Hematopoietic multipotent progenitor cell treated with erythropoietin and hydrocortisone succinate and interleukin-3 and kit ligand, for 17 days (in vitro differentiated cells): ENCODE measurements around the gene SPHKAP.
"Not testable (repeated sequence)": the region's sequence is repeated elsewhere in the genome, so short reads cannot be mapped to it uniquely, and the experiment has no call there.

Source experiments
- DNase-seq: peaks from one replicate; pipeline ENCODE4 v3.0.0-alpha.2; 2015; ENCODE audit warnings: low spot score

SPHKAP gene, protein sequence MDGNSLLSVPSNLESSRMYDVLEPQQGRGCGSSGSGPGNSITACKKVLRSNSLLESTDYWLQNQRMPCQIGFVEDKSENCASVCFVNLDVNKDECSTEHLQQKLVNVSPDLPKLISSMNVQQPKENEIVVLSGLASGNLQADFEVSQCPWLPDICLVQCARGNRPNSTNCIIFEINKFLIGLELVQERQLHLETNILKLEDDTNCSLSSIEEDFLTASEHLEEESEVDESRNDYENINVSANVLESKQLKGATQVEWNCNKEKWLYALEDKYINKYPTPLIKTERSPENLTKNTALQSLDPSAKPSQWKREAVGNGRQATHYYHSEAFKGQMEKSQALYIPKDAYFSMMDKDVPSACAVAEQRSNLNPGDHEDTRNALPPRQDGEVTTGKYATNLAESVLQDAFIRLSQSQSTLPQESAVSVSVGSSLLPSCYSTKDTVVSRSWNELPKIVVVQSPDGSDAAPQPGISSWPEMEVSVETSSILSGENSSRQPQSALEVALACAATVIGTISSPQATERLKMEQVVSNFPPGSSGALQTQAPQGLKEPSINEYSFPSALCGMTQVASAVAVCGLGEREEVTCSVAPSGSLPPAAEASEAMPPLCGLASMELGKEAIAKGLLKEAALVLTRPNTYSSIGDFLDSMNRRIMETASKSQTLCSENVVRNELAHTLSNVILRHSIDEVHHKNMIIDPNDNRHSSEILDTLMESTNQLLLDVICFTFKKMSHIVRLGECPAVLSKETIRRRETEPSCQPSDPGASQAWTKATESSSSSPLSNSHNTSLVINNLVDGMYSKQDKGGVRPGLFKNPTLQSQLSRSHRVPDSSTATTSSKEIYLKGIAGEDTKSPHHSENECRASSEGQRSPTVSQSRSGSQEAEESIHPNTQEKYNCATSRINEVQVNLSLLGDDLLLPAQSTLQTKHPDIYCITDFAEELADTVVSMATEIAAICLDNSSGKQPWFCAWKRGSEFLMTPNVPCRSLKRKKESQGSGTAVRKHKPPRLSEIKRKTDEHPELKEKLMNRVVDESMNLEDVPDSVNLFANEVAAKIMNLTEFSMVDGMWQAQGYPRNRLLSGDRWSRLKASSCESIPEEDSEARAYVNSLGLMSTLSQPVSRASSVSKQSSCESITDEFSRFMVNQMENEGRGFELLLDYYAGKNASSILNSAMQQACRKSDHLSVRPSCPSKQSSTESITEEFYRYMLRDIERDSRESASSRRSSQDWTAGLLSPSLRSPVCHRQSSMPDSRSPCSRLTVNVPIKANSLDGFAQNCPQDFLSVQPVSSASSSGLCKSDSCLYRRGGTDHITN (N-terminal part only)

DNA sequence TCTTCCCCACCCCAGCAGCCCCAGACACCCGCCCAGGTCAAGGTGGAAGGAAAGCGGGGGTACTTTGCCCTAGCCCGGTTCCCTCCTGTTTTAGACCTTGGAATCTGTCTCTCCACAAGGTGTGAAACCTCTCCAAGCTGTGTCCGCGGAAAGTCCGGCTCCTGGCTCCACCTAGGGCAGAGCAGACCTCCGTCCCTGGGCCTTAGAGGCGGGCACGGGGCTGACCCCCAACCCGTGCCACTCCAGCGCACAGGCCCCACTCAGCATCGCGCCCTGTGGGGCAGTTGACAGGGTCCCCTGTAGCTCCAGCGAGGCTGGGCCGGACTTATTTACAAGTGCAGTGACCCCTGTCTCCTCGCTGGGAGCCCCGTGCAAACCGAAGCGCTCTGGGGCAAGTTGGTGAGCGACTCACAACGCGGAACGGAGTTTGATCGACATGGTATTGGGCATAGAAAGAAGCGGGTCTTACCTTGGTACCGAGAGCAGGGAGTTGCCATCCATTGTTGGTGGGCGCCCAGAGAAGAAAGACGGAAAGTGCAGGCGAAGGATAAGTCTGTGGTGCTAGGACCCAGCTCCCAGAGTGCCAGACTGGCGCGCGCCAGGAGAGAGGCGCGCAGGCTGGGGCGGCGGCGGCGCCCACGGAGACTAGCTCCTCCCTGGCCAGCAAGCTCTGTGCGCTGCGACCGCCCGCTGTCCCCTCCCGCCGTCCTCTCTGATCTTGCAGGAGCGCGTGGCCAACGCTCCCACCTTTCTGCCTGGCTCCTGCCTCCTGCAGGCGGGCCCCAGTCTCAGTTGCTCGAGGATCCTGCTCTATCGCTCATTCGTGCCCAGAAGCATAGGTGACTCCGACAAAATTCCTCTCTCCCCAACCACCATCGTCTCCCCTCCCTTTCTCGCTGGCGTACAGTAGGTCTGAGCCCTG, at the start of gene SPHKAP:
Gene SPHKAP (minus strand): TSS at position 590 of the 922 bp plus-strand sequence. CDS start 89 bp downstream, at position 501.
- DNase-seq = no peak

DNA sequence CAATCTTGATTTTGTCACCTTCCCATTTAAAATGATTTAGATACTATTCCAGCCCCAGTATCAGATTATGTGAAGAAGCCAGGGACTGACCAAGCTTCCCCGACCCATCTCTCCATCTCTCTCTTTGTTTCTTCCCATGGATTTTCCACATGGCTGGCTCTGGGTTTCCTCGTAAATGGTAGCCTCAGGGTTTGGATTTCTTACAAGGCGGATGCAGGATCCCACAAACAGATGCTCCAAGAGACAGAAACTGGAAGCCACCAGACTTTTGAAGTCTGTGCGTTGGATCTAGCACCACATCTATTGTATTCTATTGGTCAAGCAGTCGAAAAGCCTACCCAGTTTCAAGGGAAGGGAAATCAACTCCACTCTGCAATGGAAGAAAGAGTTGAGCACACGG, 46.0 kb upstream of the SPHKAP start:
- no peak for DNase-seq

DNA sequence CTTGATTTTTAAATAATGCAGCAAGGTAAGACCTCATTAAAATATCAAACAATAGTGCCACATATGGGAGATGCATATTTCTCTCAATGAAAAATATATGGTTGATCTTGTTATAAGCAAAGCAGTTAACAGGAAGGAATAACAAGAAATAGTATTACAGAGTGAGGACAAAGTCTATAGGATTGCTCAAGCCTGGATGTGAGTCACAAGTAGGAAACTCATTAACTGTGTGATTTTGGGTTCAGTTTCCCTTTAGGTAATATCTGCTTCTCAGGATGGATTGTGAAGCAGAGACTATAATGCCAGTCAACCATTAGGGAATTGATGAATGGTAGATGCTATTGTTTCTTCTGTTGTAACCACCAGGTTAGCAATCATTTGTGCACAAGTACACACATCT, 42.9 kb upstream of the SPHKAP start:
- DNase-seq = no peak

DNA sequence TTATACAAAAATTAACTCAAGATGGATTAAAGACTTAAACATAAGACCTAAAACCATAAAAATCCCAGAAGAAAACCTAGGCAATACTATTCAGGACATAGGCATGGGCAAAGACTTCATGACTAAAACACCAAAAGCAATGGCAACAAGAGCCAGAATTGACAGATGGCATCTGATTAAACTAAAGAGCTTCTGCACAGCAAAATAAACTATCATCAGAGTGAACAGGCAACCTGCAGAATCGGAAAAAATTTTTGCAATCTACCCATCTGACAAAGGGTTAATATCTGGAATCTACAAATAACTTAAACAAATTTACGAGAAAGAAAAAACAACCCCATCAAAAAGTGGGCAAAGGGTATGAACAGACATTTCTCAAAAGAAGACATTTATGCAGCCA, 37.1 kb upstream of the SPHKAP start:
- not testable (repeated sequence) for DNase-seq

DNA sequence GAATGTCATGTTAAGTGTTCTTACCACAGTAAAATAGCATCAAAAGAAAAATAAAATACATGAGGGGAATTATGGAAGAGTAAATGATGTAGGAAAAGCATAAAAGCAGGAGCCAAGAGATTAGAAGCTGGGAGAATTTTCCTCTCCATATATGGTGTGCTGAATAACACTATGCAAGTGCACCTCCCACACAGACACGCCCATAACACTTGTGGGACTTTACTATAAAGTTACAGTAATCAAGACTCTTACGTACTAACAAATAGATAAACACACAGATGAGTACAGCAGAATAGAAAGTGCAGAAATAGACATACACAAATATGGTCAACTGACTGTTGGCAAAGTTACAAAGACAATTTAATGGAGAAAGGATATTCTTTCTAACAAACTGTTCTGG, 16.0 kb upstream of the SPHKAP start:
- DNase-seq = no peak

DNA sequence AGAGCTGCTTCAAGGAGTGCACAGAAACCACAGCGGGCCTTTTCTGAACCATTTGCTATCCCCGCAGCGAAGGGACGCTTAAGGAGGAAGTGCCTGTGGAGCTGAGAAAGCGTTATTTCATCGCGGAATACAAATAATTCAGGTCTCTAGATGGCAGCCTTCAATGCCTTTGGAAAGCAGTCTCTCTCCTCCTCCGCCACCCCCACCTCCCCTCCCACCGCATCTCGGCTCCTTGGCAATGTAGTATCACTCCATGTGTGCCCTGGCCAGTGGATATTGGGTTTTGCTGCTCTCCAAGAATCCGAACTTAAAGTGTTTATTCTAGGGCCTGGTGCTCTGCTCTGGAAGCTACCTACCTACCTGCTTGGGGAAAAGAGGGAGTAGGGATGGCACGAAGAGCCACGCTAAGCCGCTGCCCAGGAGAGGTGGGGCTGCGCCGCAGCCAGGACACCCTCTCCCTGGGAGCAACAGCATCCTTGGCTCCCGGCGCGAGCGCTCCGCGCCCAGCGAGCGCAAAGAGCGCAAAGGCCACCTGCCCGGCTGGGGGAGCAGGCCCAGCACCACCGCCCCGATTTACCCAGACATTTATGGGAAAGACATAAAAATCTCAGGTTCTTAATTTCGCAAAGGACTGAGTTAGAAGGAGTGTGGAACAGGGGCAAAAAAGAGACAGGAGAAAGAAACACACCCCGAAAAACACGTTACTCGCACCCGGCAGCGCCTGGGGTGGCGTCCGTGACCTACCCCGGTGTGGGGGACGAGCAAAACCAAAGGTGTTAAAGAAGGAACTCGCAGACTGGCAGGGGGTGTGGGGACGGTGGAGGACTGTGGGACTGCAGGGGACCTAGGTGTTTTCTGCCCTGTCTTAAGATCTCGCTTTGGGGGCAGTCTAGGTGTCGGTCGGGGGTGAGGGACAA, 1.0 kb downstream of the SPHKAP start:
- no peak for DNase-seq

DNA sequence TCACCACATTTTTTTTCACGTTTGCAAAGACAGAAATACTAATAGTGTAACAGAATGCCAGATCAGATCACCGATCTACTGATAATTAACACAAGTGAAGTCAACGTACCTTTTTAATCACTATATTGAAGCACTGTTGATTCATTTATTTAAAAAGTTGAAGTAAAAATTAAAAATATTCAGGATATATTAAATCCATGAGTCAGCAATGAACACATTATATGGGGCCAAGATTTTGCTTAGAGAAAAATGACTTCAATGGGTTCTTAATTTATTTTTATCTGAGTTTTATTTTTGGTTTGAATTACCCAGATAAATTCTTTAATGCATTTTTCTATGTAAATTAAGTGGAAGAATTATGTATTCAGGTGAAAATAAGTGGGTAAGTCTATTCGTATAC, 14.2 kb downstream of the SPHKAP start:
- DNase-seq = no peak

DNA sequence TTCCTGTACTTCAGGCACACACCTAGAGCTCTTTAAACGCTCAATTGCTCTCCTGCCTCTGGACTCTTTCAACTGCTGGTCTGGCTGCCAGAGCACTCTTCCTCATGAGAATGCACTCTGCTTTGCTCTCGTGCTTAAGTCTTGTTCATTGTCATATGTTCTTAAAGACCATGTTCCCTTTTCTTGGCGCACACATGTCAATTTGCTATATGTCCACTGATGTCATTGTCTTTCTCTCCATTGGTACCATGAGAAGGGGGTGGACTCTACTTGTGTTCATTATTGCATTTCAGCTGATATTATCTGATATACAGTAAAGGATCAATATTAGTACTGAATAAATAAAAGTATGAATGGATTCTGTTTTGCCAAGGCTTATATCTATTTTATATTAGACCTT, 16.8 kb downstream of the SPHKAP start:
- DNase-seq = no peak

DNA sequence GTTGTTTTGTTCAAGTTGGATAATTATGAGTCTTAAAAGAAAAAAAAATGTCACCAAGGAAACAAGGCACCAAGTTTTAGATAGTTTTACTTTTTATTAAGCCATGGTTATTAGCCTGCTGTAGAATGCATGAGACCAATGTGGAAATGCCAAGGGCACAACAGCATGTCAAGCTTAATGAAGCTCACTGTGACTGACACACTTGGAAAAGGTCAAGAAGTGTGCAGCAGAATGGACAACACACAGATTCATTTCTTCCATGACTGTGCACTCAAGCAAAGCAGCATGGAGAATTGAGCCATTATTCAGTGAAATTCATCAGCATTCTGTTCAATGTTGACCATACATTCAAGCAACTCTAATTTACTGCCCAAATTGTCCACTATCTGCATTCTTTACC, 23.6 kb downstream of the SPHKAP start:
- DNase-seq = no peak

DNA sequence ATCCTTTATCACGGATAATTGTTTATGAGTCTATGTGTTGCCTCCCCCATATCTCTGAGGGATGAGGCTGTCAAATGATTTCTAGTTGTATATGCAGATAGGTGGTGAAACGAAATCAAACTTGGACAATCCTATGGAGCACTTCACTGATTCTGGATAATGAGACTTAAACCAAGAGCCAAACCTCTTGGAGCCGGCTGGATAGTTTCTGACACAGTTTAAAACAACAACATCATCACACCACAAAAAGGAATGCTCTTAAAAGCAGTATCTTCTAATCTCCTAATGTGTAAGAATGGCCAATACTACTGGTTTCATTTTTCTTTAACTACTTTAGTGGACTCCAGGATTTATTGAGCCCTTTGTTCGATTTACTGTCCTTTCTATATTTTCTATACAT, 36.5 kb downstream of the SPHKAP start:
- no peak for DNase-seq

DNA sequence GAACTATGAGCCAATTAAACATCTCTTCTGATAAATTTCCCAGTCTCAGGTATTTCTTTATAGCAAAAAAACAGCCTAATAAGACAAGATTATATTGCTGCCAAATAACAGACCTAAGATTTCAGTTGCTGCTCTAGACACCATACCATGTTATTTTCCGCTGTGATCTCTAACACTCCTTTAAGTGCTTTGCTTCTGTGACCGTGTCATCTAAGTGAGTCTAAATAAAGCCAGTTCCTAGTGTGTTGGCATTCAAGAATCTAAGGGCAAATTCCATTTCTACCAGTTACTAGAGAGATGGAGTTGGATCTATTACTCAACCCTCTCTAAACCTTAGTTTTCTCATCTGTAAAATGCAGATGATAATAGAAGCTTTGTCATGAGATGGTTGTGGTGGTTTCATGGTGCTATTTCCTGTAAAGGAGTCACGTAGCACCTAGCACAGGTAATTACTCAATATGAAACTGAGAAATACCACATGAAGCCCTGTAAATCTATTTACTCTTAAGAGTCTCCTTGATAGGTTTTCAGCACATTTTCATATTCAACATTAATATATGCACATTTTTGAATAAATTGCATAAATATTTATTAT, 40.5 kb downstream of the SPHKAP start:
- DNase-seq = no peak

DNA sequence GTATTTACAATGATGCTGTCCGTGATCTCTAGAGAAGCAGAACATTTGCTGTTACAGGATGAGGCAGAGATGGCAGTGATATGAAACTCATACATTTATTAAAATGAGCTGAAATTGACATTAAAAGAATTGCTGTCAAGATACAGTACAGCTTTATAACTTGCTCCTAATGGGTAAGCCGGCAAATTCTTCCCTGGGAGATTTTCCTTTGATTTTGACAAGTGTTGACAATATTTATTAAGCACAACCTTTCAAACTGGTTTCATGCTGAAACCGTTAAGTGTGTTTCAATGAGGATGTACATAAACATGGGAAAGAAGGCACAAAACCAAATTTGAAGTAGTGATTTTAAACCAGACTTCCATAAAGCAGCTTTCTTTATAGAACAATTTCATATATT, 45.5 kb downstream of the SPHKAP start:
- no peak for DNase-seq

DNA sequence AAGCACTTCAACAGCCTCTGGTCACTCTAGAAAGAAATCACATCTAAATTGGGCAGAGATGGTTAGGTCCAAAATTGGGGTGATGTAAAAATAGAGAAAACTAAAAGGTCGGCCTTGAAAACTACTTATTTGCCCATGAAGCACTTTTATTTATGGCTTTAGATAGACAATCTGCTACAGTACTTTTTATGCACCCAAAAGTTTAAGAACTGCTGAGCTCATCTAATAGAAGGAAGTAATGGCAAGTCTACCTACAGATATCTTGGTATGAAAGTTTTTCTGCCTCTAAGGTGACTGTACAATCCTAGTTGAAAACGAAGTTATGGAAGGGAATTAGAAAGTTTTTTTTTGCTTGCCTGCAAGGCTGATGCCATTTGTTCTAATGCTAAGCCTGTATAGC, 46.2 kb downstream of the SPHKAP start:
- DNase-seq = no peak

DNA sequence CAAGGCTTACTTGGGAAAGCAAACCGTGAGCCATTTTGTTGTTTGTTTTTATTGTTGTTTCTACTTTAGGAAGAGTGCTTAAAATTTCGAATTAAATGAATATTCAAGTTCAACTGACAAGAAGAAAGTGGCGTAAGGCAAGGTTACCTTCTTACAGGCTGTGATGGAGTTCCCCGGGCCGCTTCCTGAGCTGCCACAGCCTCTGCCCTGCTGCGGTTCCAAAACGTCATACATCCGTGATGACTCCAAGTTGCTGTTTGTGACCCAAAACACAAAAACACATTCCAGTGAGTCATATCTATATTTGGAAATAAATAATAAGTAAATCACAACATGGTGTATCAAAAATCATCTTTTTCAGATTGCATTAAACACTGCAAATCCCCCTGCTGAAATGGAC, 49.7 kb downstream of the SPHKAP start:
- DNase-seq = no peak

DNA sequence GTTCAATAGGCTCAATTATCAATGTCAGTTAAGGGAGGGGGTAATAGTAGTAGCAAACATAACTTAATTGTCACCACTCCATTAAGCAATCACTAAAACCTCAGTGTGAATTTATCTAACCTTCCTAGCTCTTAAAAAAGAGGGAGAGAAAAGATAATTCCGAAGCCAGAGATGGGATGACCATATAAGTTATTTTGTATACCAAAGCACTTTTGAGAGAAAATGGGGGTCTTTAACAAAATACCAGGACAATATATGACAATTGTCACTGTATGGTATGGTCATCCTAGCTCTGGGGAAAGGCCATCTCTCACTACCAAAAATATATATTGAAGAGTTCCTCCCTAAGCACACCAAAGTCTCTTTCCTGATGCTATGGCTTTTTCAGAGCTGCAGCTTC, 55.1 kb downstream of the SPHKAP start:
- no peak for DNase-seq

DNA sequence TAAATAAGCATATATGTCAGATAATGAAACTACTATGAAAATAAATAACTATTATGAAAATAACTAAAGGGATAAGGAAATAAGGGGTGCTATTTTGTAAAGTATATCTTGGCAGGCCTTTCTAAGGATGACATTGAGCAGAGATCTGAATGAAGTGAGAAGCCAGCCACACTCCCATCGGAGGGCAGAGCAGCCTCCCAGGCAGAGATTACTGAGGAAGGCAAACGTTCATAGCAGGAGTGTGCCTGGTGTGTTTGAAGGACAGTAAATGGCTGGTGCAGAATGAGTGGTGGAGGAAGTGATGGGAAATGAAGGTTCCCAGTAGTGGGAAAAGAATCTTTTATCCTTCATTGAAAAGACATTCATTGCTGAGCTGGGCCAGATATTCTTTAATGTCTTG, 62.5 kb downstream of the SPHKAP start:
- DNase-seq = no peak

DNA sequence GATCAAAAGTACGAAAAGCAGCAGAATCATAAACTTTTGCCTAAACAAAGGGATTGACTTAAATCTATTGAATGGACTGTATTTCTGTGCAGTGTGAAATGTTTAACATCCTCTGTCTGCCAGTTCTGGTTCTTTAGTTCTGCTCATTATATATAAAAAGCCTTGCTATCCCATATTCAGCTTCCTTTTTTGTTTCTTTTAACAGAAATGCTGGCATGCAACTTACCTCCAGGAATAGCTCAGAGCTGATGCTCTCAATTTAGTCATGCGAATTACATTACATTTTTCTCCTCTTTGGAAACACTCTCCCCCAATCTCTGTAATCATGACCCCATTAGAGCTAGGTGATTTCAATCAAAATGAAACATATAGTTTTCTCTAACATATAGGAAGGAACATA, 73.6 kb downstream of the SPHKAP start:
- DNase-seq = no peak

DNA sequence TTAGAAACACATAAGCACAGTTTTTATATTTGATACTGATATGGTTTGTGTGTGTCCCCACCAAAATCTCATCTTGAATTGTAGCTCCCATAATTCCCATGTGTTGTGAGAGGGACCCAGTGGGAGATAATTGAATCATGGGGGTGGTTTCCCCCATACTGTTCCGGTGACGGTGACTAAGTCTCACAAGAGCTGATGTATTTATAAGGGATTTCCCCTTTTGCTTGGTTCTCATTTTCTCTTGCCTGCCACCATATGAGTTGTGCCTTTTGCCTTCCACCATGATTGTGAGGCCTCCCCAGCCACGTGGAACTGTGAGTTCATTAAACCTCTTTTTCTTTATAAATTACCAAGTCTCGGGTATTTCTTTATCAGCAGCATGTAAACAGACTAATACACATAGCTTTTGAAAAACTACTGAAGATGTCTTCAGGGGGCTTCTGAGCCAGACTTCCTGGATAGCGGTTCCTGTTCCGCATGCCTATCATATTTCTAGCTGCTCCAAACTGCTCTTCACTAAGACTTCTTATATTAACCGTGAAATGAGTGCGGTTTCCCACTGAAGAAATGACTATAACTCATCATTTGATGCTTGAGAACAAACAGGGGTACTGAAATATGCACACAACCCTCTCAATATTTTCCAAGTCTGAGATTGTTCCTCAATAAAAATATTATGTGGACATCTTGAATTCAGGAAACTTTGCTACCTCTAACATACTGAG, 75.8 kb downstream of the SPHKAP start:
- no peak for DNase-seq

DNA sequence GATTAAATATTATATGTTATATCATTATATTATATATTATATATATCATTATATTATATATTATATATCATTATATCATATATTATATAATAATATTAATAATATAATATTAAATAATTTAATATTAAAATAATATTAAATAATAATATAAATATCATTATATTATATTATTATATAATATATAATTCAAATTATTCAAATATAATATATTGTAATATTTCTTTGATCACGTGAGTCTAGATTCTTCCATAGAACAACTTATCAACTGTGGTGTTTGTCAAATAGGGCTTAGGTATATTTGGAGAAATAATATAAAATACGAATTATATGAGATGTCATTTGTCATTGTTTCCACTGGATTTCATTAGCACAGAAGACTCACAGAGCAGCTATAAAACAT, 77.3 kb downstream of the SPHKAP start:
- no peak for DNase-seq
